A549 (cell line): ENCODE data around the gene POLR2F.

Experiments
- EP300 ChIP-seq, 2 experiments: fragments of >200 bp; sonication (Bioruptor Twin); formaldehyde crosslinking; IDR thresholded peaks; 2 replicates in 1 of 2; 3 replicates in 1 of 2; pipeline ENCODE4 v1.6.1; 2016 to 2017
- ESRRA ChIP-seq: fragments of 150-350 bp; IDR thresholded peaks from 2 replicates; pipeline ENCODE4 v1.6.1; 2014; ENCODE audit warnings: mild to moderate bottlenecking, low read length, borderline replicate concordance
- GATA3 ChIP-seq: IDR thresholded peaks from 2 replicates; pipeline ENCODE4 v1.6.1; 2012; ENCODE audit warnings: borderline replicate concordance
- MAZ ChIP-seq: fragments of 150-350 bp; IDR thresholded peaks from 2 replicates; pipeline ENCODE4 v1.6.1; 2014; ENCODE audit warnings: antibody characterized with exemption, low read depth, low read length, borderline replicate concordance
- POLR2A ChIP-seq: IDR thresholded peaks from 2 replicates; pipeline ENCODE4 v1.6.1; 2012; ENCODE audit warnings: mild to moderate bottlenecking, low read length
- RAD21 ChIP-seq, 2 experiments: fragments of >200 bp in 1 of 2; sonication (Bioruptor Twin) in 1 of 2; formaldehyde crosslinking in 1 of 2; IDR thresholded peaks in 1 of 2; conservative IDR thresholded peaks in 1 of 2; 2 replicates in 1 of 2; 3 replicates in 1 of 2; pipeline ENCODE4 v1.6.1; 2012 to 2018; ENCODE audit warnings: inconsistent platforms in 1 of 2
- RCOR1 ChIP-seq: fragments of 150-350 bp; IDR thresholded peaks from 2 replicates; pipeline ENCODE4 v1.6.1; 2014; ENCODE audit warnings: antibody characterized with exemption, low read length, low read depth
- ZNF302 ChIP-seq: fragments of 250-450 bp; sonication (Bioruptor Pico); IDR thresholded peaks from 2 replicates; pipeline ENCODE4 v1.9.0; 2021; ENCODE audit warnings: inconsistent platforms, mild to moderate bottlenecking, moderate library complexity
- TF ChIP-seq, protein P1 (sequence below): IDR thresholded peaks from 2 replicates; pipeline ENCODE4 v1.6.1; 2012
- TF ChIP-seq, protein P2 (sequence below): fragments of >200 bp; sonication (Bioruptor Twin); formaldehyde crosslinking; IDR thresholded peaks from 3 replicates; pipeline ENCODE4 v1.5.1; 2016

DNA sequence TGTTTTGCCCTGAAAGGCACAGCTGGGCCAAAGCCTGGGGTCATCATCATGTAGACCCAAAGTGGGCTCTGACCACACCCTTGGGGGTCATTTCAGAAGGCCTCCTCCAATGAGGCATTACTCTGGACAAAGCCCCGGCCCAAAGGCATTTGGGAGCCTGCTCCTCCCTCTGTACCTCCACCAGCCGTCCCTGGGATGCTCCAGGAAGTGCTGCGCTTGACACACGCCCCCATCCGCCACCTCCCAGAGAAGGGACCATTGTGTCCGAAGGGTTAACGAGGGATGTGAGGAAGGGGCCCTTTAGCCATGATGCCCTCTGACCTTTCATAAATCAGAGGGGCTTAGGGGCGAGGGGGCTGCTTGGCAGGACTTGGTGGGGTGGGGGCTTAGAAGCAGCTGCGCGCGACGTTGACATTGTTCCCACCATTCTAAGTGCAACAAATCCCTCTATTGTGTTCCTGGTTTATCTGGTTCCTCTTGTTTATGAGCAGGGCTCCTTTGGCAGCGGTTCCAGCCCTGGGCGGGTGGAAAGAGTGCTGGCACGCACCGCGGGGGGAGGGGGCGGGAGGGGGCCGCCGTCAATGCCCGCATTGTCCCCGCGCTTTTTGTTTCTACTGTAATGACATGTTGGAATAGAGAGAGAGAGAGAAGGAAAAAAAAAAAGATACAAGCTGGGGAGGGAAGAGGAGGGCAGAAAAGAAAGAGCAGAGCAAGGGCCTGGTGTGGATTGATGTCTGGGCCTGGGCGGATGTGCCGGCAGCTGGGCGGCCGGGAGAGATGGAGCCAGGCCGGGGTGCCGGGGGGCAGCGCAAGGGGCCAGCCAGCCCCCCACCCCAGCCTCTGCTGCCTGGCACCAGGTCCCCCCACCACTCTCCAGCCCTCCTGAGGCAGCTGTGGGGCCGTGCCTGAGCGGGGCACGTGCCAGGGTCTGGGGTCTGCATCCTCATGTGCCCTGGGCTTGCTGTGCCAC is 63.0 kb downstream of the POLR2F start:
- no peak for TF ChIP-seq RAD21 (conservative IDR thresholded peaks at IDR 0.05 in 1 of 2, IDR thresholded peaks at IDR 0.05 in 1 of 2)
- no peak for TF ChIP-seq POLR2A
- no peak for TF ChIP-seq EP300 (IDR thresholded peaks at IDR 0.05)
- TF ChIP-seq, protein P1, sequence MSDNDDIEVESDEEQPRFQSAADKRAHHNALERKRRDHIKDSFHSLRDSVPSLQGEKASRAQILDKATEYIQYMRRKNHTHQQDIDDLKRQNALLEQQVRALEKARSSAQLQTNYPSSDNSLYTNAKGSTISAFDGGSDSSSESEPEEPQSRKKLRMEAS = no peak
- no peak for TF ChIP-seq ESRRA
- TF ChIP-seq, protein P2, sequence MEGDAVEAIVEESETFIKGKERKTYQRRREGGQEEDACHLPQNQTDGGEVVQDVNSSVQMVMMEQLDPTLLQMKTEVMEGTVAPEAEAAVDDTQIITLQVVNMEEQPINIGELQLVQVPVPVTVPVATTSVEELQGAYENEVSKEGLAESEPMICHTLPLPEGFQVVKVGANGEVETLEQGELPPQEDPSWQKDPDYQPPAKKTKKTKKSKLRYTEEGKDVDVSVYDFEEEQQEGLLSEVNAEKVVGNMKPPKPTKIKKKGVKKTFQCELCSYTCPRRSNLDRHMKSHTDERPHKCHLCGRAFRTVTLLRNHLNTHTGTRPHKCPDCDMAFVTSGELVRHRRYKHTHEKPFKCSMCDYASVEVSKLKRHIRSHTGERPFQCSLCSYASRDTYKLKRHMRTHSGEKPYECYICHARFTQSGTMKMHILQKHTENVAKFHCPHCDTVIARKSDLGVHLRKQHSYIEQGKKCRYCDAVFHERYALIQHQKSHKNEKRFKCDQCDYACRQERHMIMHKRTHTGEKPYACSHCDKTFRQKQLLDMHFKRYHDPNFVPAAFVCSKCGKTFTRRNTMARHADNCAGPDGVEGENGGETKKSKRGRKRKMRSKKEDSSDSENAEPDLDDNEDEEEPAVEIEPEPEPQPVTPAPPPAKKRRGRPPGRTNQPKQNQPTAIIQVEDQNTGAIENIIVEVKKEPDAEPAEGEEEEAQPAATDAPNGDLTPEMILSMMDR = no peak
- no peak for TF ChIP-seq MAZ
- TF ChIP-seq RCOR1 = no peak
- no peak for TF ChIP-seq GATA3
- TF ChIP-seq ZNF302 (CRISPR knock-in tag) = no peak
